HEK293 (cell line): ENCODE data around the gene TGOLN2.

Source experiments
- ELK4 ChIP-seq: IDR thresholded peaks from 2 replicates; pipeline ENCODE4 v1.6.1; 2011; ENCODE audit warnings: mild to moderate bottlenecking, low read depth, low read length, borderline replicate concordance
- KLF1 ChIP-seq: fragments of 450-650 bp; formaldehyde crosslinking; IDR thresholded peaks from 2 replicates; pipeline ENCODE4 v1.5.1; 2016; ENCODE audit warnings: missing biosample characterization, missing genetic modification characterization
- ZNF350 ChIP-seq: fragments of 450-650 bp; formaldehyde crosslinking; IDR thresholded peaks from 2 replicates; pipeline ENCODE4 v1.5.0; 2017; ENCODE audit warnings: missing biosample characterization, mild to moderate bottlenecking, missing genetic modification characterization
- ZNF510 ChIP-seq: fragments of 450-650 bp; formaldehyde crosslinking; IDR thresholded peaks from 2 replicates; pipeline ENCODE4 v1.5.1; 2018; ENCODE audit warnings: mild to moderate bottlenecking, missing genetic modification characterization, missing biosample characterization; ENCODE audit not compliant: insufficient replicate concordance
- ZNF791 ChIP-seq: fragments of 450-650 bp; formaldehyde crosslinking; IDR thresholded peaks from 2 replicates; pipeline ENCODE4 v1.5.1; 2016; ENCODE audit warnings: missing biosample characterization, missing genetic modification characterization
- TF ChIP-seq, protein P1 (sequence below): fragments of 450-650 bp; formaldehyde crosslinking; IDR thresholded peaks from 2 replicates; pipeline ENCODE4 v1.5.1; 2016; ENCODE audit warnings: missing biosample characterization, missing genetic modification characterization

DNA sequence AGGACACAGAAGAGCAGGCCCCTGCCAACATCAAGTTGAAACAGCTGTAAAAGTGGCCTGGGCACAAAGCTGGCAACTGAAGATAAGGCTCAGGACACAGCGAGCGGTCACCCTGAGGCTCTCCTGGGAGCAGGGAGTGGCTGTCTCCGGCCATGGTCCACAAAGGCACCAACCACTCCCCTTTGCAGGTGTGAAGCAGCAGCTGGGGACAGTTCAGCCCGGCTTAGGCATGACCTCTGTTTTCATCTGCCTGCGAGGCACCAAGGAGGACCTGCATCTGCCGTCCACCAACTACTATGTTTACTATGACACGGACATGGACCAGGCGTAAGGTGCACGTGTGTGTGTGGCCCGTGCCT is 12.9 kb downstream of the TGOLN2 start:
- TF ChIP-seq, protein P1, sequence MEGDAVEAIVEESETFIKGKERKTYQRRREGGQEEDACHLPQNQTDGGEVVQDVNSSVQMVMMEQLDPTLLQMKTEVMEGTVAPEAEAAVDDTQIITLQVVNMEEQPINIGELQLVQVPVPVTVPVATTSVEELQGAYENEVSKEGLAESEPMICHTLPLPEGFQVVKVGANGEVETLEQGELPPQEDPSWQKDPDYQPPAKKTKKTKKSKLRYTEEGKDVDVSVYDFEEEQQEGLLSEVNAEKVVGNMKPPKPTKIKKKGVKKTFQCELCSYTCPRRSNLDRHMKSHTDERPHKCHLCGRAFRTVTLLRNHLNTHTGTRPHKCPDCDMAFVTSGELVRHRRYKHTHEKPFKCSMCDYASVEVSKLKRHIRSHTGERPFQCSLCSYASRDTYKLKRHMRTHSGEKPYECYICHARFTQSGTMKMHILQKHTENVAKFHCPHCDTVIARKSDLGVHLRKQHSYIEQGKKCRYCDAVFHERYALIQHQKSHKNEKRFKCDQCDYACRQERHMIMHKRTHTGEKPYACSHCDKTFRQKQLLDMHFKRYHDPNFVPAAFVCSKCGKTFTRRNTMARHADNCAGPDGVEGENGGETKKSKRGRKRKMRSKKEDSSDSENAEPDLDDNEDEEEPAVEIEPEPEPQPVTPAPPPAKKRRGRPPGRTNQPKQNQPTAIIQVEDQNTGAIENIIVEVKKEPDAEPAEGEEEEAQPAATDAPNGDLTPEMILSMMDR = no peak
- TF ChIP-seq KLF1 (no peak), ZNF510 (tag by site-specific recombination) (no peak), ZNF791 (tag by site-specific recombination) (no peak), ZNF350 (no peak), ELK4 (no peak)
